ENCODE data around the gene PBX3.

DNA sequence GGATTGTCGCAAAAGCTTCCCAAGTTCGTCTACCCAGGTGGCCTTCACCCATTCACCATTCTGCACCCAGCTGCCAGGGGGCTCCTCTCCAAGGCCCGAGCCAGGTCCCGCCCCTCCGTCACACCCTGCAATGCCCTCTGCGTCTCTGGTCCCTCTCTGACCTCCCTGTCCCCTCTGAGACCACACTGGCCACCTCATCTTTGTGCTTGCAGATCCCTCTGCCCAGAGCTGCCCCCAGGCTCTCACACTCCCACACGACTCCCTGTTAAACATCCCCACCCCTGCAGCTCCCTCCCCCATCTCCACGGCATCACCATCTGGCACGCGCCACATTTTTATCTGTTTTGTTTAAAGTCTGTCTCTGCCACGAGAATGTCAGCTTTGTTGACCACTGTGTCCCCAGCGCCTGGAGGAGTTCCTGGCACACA lies 243.6 kb downstream of the PBX3 start:
- TF ChIP-seq POLR2A (IDR thresholded peaks at IDR 0.05; ENCODE audit: low read depth, low read length) (no peak), POLR2AphosphoS5 (IDR thresholded peaks at IDR 0.05; ENCODE audit: low read depth, low read length) (no peak)
